GM21381 (cell line): Measurements from ENCODE around the gene CDX1.

Source experiments
- ATAC-seq: cut with Tn5 transposase; IDR thresholded peaks from one replicate; pipeline ENCODE4 v1.9.1; 2021; ENCODE audit warnings: mild to moderate bottlenecking, moderate library complexity; ENCODE audit not compliant: unreplicated experiment

The CDX1 gene

GRCh38 chr5:150161242-150162141 is 5.1 kb upstream of the CDX1 start:
- peak; percentile 83 for ATAC-seq

- no peak for ATAC-seq
These were observed 4.5 kb upstream of the CDX1 start for GRCh38 chr5:150162142-150162513.

- no peak for ATAC-seq
These were observed 3.5 kb upstream of the CDX1 start for GRCh38 chr5:150163035-150163434.

GRCh38 chr5:150163547-150164059 is 3.0 kb upstream of the CDX1 start:
- ATAC-seq, result no peak

- ATAC-seq, result no peak
These were observed 2.2 kb upstream of the CDX1 start for GRCh38 chr5:150164211-150164980.

- no peak for ATAC-seq
These were observed 435 bp upstream of the CDX1 start for GRCh38 chr5:150166037-150166649.

GRCh38 chr5:150167512-150167850 is 903 bp downstream of the CDX1 start:
- ATAC-seq, result no peak

- no peak for ATAC-seq
These were observed 1.3 kb downstream of the CDX1 start for GRCh38 chr5:150167908-150168307.

GRCh38 chr5:150168864-150169263 is 2.3 kb downstream of the CDX1 start:
- no peak for ATAC-seq

GRCh38 chr5:150172145-150172544 is 5.6 kb downstream of the CDX1 start:
- no peak for ATAC-seq

GRCh38 chr5:150172556-150172955 is 6.0 kb downstream of the CDX1 start:
- ATAC-seq, result no peak

GRCh38 chr5:150173161-150173560 is 6.6 kb downstream of the CDX1 start:
- no peak for ATAC-seq

- ATAC-seq, result no peak
These were observed 7.7 kb downstream of the CDX1 start for GRCh38 chr5:150174285-150174684.

- no peak for ATAC-seq
These were observed 8.5 kb downstream of the CDX1 start for GRCh38 chr5:150175076-150175475.

GRCh38 chr5:150175536-150175935 is 9.0 kb downstream of the CDX1 start:
- no peak for ATAC-seq

GRCh38 chr5:150176745-150177477 is 10.3 kb downstream of the CDX1 start:
- no peak for ATAC-seq

GRCh38 chr5:150177721-150178120 is 11.1 kb downstream of the CDX1 start:
- no peak for ATAC-seq

GRCh38 chr5:150178262-150178661 is 11.7 kb downstream of the CDX1 start:
- ATAC-seq, result no peak

- no peak for ATAC-seq
These were observed 12.5 kb downstream of the CDX1 start for GRCh38 chr5:150179019-150179620.

- no peak for ATAC-seq
These were observed 13.9 kb downstream of the CDX1 start for GRCh38 chr5:150180241-150181026.
